ENCODE results near the gene ZGLP1.

Gene ZGLP1

GRCh38 chr19:10325732-10326131 lies 16.1 kb upstream of the ZGLP1 start:
- no peak for DNase-seq

DNA sequence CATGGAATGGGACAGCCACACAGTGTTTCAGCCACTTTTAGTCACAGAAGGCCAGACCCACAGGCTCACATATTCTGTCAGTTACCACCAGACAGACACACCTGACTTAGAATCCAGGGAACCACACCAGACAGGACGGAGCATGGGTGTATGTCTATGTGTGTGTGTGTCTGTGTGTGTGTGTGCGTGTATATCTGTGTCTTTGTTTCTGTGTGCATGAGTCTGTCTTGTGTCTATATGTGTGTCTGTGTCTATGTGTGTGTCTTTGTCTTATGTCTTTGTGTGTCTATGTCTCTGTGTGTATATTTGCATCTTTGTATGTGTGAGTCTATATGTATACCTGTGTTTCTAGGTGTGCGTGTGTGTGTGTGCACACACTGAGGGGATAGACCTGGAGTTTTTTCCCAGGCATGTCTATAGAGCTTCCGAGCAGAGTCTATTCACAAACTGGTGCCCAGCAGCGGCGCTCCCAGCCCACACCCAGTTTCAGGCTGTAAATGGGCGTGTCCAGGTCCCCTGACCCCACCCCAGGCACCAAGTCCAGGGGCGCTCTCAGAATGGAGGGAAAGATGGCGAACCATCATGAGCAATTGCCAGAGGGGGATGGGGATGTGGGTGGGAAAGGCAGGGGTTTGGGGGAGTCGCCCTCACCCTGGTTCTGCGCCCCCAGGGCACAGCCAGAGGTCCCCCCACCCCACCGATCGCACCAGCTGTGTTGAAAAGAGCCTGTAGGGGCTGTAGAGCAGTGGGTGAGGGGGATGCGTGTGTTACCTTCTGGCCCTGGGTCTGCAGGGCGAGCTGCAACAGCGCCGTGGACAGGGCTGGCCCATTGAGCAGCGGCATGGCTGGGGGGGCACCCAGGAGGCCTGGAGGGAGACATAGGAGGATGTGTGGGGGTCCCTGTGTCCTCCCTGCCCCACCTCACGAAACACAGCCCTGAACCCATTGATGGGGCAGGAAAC lies 12.5 kb upstream of the ZGLP1 start:
- DNase-seq: no peak

- no peak for DNase-seq
Observed at GRCh38 chr19:10321417-10321797, 11.8 kb upstream of the ZGLP1 start.

DNA sequence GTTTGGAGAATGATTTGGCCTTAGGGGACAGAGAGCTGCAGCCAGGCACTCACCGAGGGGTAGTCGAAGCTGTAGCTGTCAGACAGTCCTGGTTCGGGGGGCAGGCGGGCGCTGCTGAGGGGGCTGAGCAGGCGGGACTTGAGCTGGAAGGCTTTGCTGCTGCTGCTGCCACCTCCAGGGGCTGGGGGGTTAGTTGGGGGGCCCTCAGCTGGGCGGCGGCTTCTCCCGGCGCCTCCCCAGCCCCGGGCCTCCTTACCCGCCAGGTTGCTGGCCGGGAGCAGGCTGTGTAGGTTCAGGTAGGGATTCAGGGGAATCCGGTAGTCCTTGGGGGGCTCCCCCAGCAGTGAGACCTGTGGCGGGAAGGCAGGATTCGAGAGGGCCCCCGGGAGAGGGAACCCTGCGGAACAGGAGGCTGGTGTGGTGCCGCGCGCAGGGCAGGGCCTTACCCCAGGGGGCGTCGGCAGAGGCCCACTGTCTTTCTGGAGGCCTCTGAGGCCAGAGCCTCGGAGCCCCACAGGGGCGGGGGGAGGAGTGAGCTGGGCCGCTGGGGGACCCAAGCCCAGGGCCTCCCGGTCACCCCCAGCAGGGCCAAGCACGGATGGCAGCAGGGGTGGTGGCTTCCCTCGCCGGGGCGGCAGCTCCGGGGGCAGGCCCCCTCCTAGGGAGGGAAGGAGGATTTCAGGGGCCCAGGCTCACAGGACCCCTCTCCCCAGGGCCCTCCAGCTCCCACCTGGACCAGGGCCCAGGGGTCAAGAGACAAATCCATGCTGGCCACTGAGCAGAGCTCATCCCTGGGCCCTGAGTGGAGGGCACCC lies 11.2 kb upstream of the ZGLP1 start:
- no peak for DNase-seq

DNA sequence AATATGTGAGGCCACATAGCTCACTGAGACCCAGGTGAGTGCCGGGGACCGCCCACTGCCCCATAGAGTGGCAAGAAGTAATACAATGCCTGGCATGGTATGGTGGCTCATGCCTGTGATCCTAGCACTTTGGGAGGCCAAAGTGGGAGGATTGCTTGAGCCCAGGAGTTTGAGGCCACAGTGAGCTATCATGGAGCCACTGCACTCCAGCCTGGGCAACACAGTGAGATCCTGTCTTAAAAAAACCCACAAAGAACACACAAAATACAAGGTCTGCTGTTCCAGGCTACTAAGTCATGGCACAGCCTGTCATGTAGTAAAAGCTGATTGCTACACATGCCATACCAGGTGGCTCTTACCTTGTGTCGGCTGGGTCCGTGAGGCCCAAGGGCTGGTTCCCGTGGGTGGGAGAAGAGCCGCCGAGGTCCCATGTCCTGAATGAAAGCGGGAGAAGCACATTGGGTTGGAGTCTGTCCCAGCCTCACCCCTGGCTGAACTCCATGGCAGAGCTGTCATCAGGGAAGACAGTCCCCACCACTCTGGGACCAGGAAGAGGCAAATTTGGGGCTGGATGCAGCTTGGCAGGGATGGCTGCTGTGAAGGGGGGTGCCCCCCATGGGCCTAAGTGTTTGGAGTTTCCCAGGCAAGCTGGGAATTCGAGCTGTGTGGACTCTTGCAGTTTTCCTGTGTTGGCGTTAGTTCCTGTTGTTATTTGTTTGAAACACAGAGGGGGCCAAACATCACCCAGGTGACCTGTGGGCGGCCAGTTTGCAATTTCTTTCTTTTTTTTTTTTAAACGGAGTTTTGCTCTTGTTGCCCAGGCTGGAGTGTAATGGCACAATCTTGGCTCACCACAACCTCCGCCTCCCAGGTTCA lies 9.4 kb upstream of the ZGLP1 start:
- no peak for DNase-seq

DNA sequence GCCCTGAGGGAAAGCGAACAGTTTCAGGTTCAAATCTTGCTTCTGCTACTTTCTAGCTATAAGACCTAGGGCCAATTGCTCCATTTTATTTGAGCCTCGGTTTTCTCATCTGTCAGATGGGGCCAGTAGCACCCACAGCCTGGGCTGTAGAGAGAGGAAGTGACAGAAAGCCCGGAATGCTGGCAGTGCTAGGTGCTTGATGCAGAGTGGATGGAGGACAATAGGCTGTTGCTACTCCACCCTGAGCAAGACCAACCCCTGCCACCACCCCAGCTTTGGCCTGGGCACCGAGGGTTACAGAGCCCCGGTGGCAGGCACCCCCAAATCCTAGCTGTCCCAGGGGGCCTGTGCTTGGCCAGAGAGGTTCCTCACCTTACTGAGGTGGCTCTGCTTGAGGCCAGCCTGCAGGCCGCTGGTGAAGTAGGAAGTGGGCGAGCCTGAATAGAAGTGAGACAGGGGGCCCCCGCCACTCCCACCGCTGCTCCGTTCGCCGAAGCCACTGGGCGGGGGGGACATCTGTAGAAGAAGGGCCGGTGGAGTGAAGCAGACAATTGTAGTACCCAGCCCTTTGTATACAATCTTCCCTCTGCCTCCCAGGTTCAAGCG lies 8.3 kb upstream of the ZGLP1 start:
- no peak for DNase-seq

DNA sequence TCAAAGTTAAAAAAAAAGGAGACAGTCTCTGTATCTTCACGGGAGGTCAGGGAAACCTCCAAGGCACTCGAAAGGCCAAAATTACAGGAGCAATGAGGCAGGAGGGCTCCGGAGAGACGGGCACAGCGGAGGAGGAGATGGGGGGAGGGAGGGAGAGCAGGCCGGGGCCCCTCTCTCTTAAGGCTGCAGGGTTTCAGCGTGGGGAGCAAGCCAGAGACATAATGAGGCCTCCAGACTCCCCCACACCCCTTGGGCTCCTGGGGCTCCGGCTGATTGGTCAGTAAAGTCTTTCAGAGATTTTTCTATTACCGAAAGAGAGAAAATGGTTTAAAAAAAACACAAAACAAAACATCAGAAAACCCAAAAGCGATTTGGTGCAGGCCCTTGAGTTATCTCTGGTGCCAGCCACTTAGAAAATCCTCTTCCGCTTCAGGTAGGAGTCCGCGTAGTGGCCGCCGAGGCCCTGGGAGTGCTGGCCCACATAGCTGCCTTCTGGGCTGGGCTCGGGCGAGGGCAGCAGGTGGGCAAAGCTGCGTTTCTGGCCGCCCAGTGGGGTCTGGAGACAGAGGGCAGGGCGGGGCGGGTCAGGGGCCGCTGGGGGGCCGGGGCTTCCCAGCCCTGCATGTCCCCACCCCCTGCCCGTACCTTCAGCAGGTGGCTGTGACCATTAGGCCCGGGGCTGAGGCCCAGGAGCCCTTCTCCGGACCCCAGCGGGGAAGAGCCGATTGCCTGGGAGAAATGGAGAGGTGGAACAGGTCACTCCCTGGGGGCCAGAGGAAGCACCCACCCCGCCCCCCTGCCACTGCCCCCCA lies 7.6 kb upstream of the ZGLP1 start:
- no peak for DNase-seq

GRCh38 chr19:10316229-10317044 lies 6.8 kb upstream of the ZGLP1 start:
- no peak for DNase-seq

- DNase-seq: peak; percentile 54
Observed at GRCh38 chr19:10315335-10316214, 6.0 kb upstream of the ZGLP1 start, which contains the start of gene FDX2. Gene FDX2 (minus strand): TSS chr19:10316015. CDS start chr19:10315996, 19 bp downstream.

DNA sequence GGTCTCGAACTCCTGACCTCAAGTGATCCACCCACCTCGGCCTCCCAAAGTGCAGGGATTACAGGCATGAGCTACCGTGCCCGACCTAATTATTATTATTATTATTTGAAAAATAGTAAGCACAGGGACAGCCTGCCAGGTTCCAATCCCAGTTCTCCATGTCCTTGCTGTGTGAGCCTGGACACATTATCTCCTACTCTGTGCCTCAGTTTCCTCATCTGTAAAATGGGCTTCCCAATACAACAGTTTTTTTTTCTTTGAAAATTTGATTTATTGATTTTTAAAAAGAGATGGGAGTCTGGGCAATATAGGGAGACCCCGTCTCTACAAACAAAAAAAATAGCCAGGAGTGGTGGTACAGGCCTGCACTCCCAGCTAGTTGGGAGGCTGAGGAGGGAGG lies 3.3 kb downstream of the ZGLP1 start:
- no peak for DNase-seq

- no peak for DNase-seq
Observed at GRCh38 chr19:10305139-10305806, 4.3 kb downstream of the ZGLP1 start.

DNA sequence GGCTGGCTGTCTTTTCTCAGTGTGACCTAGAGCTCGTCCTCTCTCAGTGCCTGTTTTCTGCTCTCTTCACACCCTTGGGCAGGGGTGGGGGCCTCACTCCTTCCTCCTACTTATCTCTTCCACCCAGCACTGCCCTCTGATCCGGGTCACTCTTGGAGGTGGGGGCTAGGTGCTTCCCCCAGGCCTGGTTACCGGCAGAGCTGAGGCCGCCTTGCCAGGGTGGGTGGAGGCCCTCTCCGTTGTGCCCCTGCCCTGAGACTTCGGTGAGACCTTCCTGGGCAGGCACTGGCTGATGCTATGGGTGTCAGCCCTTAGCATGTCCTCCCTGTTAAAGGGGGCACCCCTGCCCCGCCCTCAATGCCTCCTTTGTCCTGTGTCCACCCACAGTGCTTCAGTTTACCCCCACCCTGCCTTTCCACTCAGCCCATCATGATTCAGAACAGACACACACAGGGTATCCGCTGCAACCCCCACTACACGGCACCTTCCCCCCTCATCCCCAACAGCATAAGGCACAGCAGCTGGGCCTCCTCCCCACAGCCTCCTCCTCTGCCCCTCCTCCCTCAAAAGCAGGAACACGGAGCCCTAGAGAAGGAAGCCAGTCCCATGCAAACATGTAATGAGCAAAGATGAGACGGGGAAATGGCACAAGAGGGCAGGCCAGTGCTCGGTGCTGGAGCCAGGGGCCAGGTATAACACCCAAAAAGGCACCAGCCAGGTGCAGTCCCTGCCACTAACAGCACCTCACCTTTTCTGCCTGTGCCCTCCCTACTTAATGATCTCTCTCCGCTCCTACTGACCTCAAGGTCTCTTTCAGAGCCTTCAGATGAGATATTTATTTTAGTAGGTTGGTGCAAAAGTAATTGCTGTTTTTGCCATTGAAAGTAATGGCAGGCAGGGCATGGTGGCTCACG lies 9.8 kb downstream of the ZGLP1 start:
- no peak for DNase-seq

DNA sequence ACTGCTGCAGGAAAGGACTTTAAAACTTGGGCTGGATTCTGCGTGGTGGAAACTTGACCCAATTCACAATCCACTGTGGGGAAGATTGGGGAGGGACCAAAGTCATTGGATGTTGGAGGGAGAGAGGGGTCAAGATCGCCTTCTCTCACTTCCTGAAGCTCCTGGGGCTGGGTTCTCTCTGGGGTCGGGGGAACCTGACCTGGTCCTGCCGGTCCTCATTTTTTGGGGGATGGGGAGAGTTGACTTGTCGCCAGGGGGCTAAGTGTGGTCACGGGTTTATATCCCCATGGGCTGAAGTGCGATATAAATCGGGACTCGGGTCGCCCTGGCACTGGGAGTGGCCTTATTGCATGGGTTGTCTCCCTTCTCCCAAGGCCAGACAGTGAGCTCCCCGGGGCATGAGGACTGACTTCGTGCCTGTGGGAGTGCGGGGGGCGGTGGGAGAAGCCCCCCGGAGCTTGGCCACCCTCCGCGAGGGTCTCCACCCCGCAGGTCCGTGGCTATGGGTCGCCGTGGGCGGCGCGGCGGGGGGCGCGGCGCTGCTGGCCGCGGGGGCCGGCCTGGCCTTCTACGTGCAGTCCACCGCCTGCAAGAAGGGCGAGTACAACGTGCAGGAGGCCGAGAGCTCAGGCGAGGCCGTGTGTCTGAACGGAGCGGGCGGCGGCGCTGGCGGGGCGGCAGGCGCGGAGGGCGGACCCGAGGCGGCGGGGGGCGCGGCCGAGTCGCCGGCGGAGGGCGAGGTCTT lies 13.6 kb downstream of the ZGLP1 start:
- no peak for DNase-seq

DNA sequence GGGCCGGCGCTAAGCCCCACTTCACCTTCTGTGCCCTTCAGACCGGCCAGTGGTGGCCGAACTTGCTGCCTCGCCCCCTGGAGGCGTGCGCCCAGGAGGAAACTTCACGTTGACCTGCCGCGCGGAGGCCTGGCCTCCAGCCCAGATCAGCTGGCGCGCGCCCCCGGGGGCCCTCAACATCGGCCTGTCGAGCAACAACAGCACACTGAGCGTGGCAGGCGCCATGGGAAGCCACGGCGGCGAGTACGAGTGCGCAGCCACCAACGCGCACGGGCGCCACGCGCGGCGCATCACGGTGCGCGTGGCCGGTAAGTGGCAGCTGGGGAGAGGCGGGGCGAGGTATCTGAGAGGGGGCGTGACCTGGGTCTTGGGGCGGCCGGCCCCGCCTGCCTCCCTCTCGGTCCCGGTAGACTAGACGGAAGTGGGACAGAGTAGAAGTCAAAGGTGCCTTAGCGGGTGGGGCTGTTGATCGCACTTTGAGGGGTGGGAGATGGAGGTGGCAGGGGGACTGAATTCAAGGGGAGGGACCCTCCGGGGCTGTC lies 14.2 kb downstream of the ZGLP1 start:
- no peak for DNase-seq

DNA sequence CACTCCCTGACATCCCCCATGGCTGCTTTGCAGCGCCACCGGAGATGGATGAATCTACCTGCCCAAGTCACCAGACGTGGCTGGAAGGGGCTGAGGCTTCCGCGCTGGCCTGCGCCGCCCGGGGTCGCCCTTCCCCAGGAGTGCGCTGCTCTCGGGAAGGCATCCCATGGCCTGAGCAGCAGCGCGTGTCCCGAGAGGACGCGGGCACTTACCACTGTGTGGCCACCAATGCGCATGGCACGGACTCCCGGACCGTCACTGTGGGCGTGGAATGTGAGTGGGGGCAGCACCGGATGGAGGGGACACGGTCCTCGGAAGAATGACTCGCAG lies 15.3 kb downstream of the ZGLP1 start:
- DNase-seq: no peak

DNA sequence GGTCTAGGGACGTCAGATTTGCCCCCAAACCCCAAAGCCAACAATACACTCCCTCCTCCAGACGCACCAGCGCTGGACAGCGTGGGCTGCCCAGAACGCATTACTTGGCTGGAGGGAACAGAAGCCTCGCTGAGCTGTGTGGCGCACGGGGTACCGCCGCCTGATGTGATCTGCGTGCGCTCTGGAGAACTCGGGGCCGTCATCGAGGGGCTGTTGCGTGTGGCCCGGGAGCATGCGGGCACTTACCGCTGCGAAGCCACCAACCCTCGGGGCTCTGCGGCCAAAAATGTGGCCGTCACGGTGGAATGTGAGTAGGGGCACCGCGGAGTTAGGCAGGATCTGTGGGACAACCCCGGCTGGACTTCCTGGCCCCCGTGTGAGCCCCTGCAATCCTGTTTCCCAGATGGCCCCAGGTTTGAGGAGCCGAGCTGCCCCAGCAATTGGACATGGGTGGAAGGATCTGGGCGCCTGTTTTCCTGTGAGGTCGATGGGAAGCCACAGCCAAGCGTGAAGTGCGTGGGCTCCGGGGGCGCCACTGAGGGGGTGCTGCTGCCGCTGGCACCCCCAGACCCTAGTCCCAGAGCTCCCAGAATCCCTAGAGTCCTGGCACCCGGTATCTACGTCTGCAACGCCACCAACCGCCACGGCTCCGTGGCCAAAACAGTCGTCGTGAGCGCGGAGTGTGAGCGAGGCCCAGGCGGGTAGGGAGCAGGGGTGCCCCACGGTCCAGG lies 15.8 kb downstream of the ZGLP1 start:
- no peak for DNase-seq

All from NCI-H446 treated with DMSO at 0.1 percent for 48 hours (cell line).